Activated CD8-positive, alpha-beta memory T cell treated with anti-CD3 and anti-CD28 coated beads, Interleukin-2, amount 10 ng/mL, durations not matched to agents 7 days and 5 days (primary cell): ENCODE data around the gene KIF18A. TPM values are rescaled to one million over a fixed set of nuclear protein-coding genes. Genes with fewer than 3 reads are reported as not detected.

Experiments
- ATAC-seq: fragments of 150-1000 bp; cut with Tn5 transposase; one replicate; pipeline ENCODE4 v1.10.0; 2021; ENCODE audit warnings: moderate library complexity
- CTCF ChIA-PET: fragments of 350-600 bp; sonication (Branson Sonifier 250); formaldehyde crosslinking; loops from one replicate; lab custom pipeline; 2021; ENCODE audit warnings: antibody characterized with exemption; lab: Charles Lee
- DNase-seq: peaks from one replicate; pipeline ENCODE4 v3.0.0-alpha.2; 2020
- H3K27ac Mint-ChIP-seq: one replicate; pipeline ENCODE4 v1.8.0; 2021; ENCODE audit warnings: mild to moderate bottlenecking, mixed read lengths
- H3K27me3 Mint-ChIP-seq: one replicate; pipeline ENCODE4 v1.8.0; 2021; ENCODE audit warnings: mixed read lengths
- H3K36me3 Mint-ChIP-seq: one replicate; pipeline ENCODE4 v1.8.0; 2021; ENCODE audit warnings: mild to moderate bottlenecking, mixed read lengths
- H3K4me1 Mint-ChIP-seq: one replicate; pipeline ENCODE4 v1.8.0; 2021; ENCODE audit warnings: mixed read lengths
- H3K4me3 Mint-ChIP-seq: one replicate; pipeline ENCODE4 v1.8.0; 2021; ENCODE audit warnings: mild to moderate bottlenecking, moderate library complexity, mixed read lengths
- H3K9me3 Mint-ChIP-seq: one replicate; pipeline ENCODE4 v1.8.0; 2022; ENCODE audit warnings: low read depth, mixed read lengths
- microRNA-seq: library from miRNA; unstranded; fragments of <30 nt; microRNA quantifications from one replicate; pipeline ENCODE4 v1.2.0, GENCODE V29; 2022
- total RNA-seq, 2 experiments: library from RNA; stranded (reverse); gene quantifications; one replicate each; pipeline ENCODE4 v1.2.3, GENCODE V29; 2021

Gene KIF18A
- total RNA-seq, 2 experiments from 2014 or later: 26.6 to 35.5 TPM

DNA sequence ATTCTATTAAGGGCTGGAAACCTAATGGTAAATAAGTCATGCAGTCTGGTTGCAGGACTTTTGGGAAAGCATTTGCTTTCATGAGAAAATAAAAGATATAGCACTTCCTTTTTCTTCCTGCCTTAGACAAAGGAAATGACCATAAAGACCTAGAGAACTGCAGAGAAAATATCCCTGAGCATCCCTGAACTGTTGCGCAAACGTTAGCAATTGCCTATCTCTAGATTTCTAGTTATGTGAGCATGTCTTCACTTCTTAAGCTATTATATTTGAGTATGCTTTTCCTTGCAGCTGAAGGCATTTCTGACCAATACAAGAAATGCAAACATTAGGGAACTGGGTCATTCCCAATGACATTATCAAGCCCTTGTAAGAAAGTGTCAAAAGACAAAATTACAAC, 110.6 kb downstream of the KIF18A start:
- no peaks in the 10 kb centered on the region for H3K4me1 Mint-ChIP-seq
- no peak overlapping the region for H3K4me3 Mint-ChIP-seq
- DNase-seq (no peak), ATAC-seq (no peak)
- H3K27me3 Mint-ChIP-seq: peaks cover 3% of the 10 kb centered on the region
- no peak overlapping the region for H3K27ac Mint-ChIP-seq
- peaks cover 7% of the 10 kb centered on the region for H3K36me3 Mint-ChIP-seq
- H3K9me3 Mint-ChIP-seq: peaks cover 3% of the 10 kb centered on the region
- CTCF ChIA-PET: no interaction called here

DNA sequence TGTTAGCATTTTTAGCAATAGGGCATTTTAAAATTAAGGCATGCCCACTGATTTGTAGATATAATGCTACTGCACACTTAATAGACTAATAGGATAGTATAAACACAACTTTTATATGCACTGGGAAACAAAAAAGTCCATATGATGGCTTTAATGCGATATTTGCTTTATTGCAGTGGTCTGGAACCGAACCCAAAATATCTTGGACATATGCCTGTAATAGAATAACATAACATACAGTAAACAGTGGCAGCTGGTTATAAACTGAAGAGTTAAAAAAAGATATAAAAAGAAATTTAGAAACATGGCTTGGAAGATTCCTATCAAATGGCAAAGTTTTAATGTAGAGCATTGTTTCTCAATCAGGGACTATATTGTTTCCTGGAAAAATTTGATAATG, 111.9 kb downstream of the KIF18A start:
- no peaks in the 10 kb centered on the region for H3K36me3 Mint-ChIP-seq
- H3K9me3 Mint-ChIP-seq: peaks cover under 1% of the 10 kb centered on the region
- CTCF ChIA-PET: no interaction called here
- H3K4me1 Mint-ChIP-seq: no peaks in the 10 kb centered on the region
- no peak overlapping the region for H3K27ac Mint-ChIP-seq
- peaks cover 3% of the 10 kb centered on the region for H3K27me3 Mint-ChIP-seq
- DNase-seq (no peak), ATAC-seq (no peak)
- H3K4me3 Mint-ChIP-seq: no peak overlapping the region

DNA sequence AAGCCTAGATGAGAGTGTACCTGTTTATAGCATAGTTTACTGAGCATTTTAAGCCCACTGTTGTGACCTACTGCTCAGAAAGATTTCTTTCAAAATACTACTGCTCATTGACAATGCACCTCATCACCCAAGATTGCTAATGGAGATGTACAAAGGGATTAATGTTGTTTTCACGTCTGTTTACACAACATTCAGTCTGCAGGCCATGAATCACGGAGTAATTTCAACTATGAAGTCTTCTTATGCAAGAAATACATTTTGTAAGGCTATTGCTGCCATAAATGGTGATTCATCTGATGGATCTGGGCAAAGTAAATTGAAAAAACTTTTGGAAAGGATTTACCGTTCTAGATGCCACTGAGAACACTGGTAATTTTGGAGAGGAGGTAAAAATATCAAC, 112.9 kb downstream of the KIF18A start:
- ATAC-seq (no peak), DNase-seq (no peak)
- Mint-ChIP-seq H3K36me3 (no peaks in the 10 kb centered on the region), H3K4me3 (no peak overlapping the region), H3K9me3 (no peaks in the 10 kb centered on the region), H3K4me1 (no peaks in the 10 kb centered on the region), H3K27me3 (peaks cover 3% of the 10 kb centered on the region), H3K27ac (no peak overlapping the region)
- CTCF ChIA-PET: no interaction called here

DNA sequence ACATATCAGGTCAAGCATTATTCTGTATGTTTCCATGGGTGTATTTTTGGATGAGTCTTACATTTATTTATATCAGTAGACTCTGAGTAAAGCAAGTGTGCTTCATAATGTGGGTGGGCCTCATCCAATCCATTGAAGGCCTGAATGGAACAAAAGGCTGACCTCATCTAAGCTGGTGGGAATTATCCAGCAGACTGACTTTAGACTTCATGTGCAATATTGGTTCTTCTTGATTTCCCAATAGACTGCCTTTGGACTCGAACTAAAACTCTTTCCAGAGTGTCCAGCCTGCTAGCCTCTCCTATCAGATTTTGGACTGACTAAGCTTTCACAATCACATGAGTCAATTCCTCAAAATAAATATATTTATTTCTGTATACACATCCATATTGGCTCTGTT, 116.2 kb downstream of the KIF18A start:
- no peak for ATAC-seq

DNA sequence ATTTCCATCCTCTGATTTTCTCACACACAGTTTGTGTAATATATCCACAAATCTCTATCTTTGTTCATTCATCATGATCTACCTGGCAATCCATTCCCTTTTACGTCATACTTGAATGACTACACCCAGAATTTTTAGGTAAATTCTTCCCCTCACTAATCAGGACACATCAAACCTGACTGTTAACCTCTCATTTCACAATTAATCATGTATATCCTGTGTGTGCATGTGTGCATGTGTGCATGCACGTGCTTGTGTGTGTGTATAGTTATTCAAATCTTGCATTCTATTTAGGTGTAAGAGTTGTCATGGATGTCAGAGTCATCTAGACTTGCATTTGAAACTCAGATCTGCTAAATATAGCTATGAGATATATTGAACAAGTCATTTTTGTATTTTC, 130.4 kb downstream of the KIF18A start:
- H3K27ac Mint-ChIP-seq: no peak overlapping the region
- no peaks in the 10 kb centered on the region for H3K4me1 Mint-ChIP-seq
- CTCF ChIA-PET: no interaction called here
- DNase-seq (no peak), ATAC-seq (no peak)
- H3K27me3 Mint-ChIP-seq: no peaks in the 10 kb centered on the region
- H3K9me3 Mint-ChIP-seq: peaks cover 2% of the 10 kb centered on the region
- no peaks in the 10 kb centered on the region for H3K36me3 Mint-ChIP-seq
- no peak overlapping the region for H3K4me3 Mint-ChIP-seq

More for the DNA sequence above, 116.2 kb downstream of the KIF18A start:
- Mint-ChIP-seq H3K4me3 (no peak overlapping the region), H3K9me3 (no peaks in the 10 kb centered on the region), H3K27me3 (peaks cover 5% of the 10 kb centered on the region), H3K4me1 (peaks cover 2% of the 10 kb centered on the region), H3K36me3 (no peaks in the 10 kb centered on the region), H3K27ac (no peak overlapping the region)
- DNase-seq: no peak
- CTCF ChIA-PET: no interaction called here

DNA sequence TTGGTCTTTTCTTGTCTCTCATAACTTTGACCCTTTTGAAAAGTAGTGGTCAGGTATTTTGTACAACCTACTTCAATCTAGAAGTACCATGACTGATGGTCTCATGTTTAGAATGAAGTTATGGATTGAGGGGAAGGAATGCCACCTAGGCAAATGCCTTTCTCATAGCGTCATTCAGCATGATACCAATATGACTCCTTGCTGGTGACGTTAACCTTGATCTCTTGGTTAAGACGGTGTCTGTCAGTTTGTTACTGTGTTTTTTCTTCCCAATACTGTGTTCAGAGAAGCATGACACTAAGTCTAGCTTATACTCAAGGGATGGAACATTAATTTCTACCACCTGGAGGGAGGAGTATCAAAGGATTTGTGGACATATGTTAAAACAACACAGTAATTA, 130.9 kb downstream of the KIF18A start:
- Mint-ChIP-seq H3K4me1 (no peaks in the 10 kb centered on the region), H3K9me3 (peaks cover 2% of the 10 kb centered on the region), H3K4me3 (no peak overlapping the region), H3K36me3 (no peaks in the 10 kb centered on the region), H3K27ac (no peak overlapping the region), H3K27me3 (no peaks in the 10 kb centered on the region)
- ATAC-seq (no peak), DNase-seq (no peak)
- CTCF ChIA-PET: no interaction called here

DNA sequence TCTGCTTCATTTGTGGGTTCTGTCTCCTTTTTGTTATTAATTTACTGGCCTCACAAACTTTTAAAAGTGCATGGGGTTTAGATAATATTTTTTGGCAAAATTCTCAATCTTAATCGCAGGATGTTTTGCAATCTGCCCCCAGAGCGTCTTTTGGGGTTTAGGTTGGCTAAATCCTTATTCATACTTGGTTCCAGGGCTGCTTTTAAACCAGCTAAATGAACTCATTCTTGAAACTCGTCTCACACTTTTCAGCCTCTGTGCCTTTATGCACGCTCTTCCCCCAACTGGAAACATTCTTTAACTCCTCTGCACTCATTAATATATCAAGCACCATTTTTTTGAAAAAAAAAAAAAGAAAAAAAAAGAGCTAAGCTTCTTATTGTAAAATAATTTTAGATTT, 131.7 kb downstream of the KIF18A start:
- no peak for ATAC-seq
- DNase-seq: no peak
- Mint-ChIP-seq H3K27me3 (no peaks in the 10 kb centered on the region), H3K4me3 (no peak overlapping the region), H3K4me1 (no peaks in the 10 kb centered on the region), H3K27ac (no peak overlapping the region), H3K9me3 (peaks cover 2% of the 10 kb centered on the region), H3K36me3 (no peaks in the 10 kb centered on the region)
- CTCF ChIA-PET: no interaction called here

DNA sequence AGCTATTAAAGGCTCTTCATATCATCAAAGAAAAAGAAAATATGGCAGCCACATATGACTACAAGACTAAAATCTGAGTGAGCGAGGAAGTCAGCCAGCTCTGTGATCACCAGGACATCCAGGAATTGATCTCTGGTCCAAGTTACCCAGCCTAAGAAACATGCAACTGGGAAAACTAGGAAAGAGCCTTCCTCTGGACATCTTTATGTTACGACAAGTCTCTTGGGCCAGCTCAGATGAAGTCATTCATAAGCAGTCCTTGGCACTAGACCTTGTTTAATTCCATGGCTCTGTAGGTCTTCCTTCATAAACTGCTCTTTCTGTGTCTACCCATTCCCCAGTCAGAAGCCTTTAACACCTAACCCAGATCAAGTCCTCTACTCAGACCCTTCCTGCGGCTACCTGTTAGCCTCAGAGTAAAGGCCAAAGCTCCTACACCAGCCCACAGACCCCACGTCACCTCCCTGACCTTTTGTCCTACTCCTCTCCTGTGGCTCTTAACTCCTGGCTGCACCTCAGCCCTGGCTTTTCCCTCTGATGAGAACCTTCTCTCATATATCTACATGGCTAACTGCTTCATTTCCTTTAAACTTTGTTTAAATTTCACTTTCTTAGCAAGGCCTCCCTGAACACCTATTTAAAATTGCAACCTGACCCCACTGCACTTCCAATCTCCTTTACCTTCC, 134.0 kb downstream of the KIF18A start:
- Mint-ChIP-seq H3K4me1 (no peaks in the 10 kb centered on the region), H3K27me3 (no peaks in the 10 kb centered on the region), H3K9me3 (no peaks in the 10 kb centered on the region), H3K36me3 (no peaks in the 10 kb centered on the region), H3K4me3 (no peak overlapping the region), H3K27ac (no peak overlapping the region)
- DNase-seq (no peak), ATAC-seq (no peak)
- CTCF ChIA-PET: no interaction called here

DNA sequence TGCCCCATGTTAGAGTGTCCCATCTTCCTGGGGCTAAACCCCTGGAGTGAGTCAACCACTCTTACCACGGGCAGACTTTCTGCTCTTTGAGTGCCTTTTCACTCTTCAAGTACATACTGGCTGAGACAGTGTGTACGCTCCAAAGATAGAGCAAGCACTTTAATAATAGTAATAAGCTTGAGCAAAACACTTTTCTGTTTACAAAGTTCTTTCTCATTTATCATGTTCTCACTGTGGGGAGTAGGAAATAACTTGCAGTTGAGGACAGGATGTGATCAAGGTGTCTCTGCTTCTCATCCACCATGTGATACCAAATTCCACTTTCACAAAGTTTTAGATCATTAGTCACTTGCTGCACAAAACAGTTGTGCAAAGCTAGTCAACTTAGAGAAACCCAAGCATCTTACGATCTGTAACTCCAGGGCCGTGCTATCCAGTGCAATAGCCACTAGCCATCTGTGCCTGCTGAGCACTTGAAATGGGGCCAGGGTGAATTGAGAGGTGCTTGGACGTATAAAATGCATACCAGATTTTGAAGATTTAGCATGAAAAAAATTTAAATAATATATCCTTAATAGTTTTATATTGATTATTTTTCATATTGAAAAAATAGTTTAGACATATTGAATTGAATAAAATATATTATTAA, 135.3 kb downstream of the KIF18A start:
- H3K36me3 Mint-ChIP-seq: no peaks in the 10 kb centered on the region
- ATAC-seq (no peak), DNase-seq (no peak)
- no peaks in the 10 kb centered on the region for H3K27me3 Mint-ChIP-seq
- H3K4me3 Mint-ChIP-seq: no peak overlapping the region
- H3K27ac Mint-ChIP-seq: no peak overlapping the region
- CTCF ChIA-PET: no interaction called here
- H3K9me3 Mint-ChIP-seq: no peaks in the 10 kb centered on the region
- H3K4me1 Mint-ChIP-seq: no peaks in the 10 kb centered on the region

DNA sequence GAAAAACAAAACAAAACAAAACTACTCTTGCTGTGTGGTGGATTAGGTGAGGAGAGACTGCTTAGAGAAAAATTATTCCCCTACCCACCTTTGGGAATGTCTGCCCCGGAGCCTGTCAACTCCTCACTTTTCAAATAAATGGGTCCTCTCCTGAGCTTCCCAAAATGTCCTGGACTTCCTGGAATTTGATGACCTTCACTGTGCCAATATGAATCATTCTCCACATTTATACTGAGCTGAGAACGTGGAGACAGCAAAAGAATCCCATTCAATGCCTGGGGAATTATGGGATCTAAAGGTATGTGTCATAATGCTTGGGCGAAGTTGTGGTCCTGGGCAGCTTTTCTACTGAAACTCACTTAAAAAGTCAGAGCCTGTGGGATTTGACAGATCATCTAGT, 136.8 kb downstream of the KIF18A start:
- no peak for DNase-seq

More for the DNA sequence above, 136.8 kb downstream of the KIF18A start:
- Mint-ChIP-seq H3K27ac (no peak overlapping the region), H3K27me3 (no peaks in the 10 kb centered on the region), H3K4me1 (no peaks in the 10 kb centered on the region), H3K36me3 (no peaks in the 10 kb centered on the region), H3K4me3 (no peak overlapping the region), H3K9me3 (no peaks in the 10 kb centered on the region)
- no peak for ATAC-seq
- CTCF ChIA-PET: no interaction called here

Small RNA genes lying within 50 kb of the gene (microRNA-seq; reads per million reads assigned to microRNA genes)
- gene MIR610: 1.7 reads per million

Other genes starting within 250 kb of the KIF18A start
- 10 to 100 TPM; 13.6 to 18.0 TPM for gene METTL15, start 232 bp upstream of the KIF18A start, total RNA-seq